AG04450 (cell line): ENCODE results near the gene SAPCD2. TPM values are rescaled to one million over a fixed set of nuclear protein-coding genes. Genes with fewer than 3 reads are reported as not detected.

ENCODE experiments used
- CTCF ChIA-PET: fragments of 300-600, 350-600 bp; formaldehyde crosslinking; extraction: SDS; loops from one replicate; lab custom pipeline; 2022; ENCODE audit warnings: antibody characterized with exemption, inconsistent platforms; lab: Charles Lee
- POLR2A ChIA-PET: fragments of 350-600 bp; formaldehyde crosslinking; extraction: SDS; loops from one replicate; lab custom pipeline; 2021; ENCODE audit warnings: antibody characterized with exemption, inconsistent platforms; lab: Yijun Ruan, JAX
- DNase-seq: peaks from one replicate; pipeline ENCODE4 v3.0.0-alpha.2; 2011; ENCODE audit warnings: low read depth, low spot score
- H3K27ac ChIP-seq: one replicate; pipeline ENCODE4 v1.5.1; 2012; ENCODE audit warnings: low read depth, low read length, control low read depth
- H3K27me3 ChIP-seq: one replicate; pipeline ENCODE4 v1.6.0; 2012; ENCODE audit warnings: low read length; ENCODE audit not compliant: control insufficient read depth, insufficient read depth
- H3K4me3 ChIP-seq: 2 replicates; pipeline ENCODE4 v1.5.1; 2011; ENCODE audit warnings: mild to moderate bottlenecking, low read depth, low read length, control low read depth
- H3K9me3 ChIP-seq: 2 replicates; pipeline ENCODE4 v1.5.1; 2012; ENCODE audit warnings: low read length; ENCODE audit not compliant: control insufficient read depth, insufficient read depth
- polyA plus RNA-seq: library from polyadenylated mRNA; depleted of rRNA; stranded (reverse); fragments of >200 nt; gene quantifications from 2 replicates; pipeline ENCODE4 v1.2.3, GENCODE V29; 2011
- TF ChIP-seq, protein P1 (sequence below): IDR thresholded peaks from 2 replicates; pipeline ENCODE4 v1.5.1; 2011; ENCODE audit warnings: low read depth, low read length, control low read depth, inconsistent platforms

The SAPCD2 gene
- polyA plus RNA-seq, 1 experiment, result 1.5 TPM

DNA sequence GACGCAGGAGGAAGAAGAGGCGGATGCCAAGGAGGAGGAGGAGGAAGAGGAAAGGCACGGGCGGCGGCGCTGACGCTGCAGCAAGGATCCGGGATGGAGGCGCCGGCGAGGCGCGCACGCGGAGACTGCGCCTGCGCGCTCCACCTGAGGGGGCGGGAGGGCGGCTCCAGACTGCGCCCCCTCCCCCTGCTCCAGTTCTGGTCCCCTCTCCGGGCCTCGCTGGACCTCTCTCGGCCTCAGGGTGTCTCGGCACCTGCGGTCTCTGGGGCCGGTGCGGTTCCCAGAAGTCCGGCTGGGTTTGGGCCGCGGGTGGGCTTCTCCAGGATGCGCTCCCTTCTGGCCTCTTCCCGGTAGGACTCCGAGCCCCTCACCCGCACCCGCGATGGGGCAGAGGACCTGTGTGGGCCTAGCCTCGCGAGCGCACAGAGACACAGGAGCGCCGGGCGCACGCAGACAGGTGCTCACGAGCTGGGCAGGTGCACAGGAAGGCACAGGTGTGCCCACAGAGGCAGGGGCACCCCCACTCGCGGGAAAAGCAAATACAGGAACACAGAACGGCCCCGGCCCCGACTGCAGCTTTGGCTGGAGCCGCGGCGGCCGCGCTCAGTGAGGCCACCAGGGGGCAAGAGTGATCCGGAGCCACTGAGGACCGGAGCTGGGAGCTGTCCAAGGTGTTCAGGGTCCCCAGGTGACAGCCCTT lies 24.1 kb downstream of the SAPCD2 start, which contains the start of gene NPDC1:
Gene NPDC1, minus strand, starts transcription at position 90 of the 700 bp plus-strand sequence. CDS start 188 bp downstream, outside the sequence.
- POLR2A ChIA-PET, result interaction anchor here (0.6 to 1.3 kb wide), 4 partner anchors 40 to 190 kb away, joined by 3 to 6 read pairs (median 3); partner anchors contain the start of genes MAN1B1 and TRAF2
- DNase-seq, result no peak

DNA sequence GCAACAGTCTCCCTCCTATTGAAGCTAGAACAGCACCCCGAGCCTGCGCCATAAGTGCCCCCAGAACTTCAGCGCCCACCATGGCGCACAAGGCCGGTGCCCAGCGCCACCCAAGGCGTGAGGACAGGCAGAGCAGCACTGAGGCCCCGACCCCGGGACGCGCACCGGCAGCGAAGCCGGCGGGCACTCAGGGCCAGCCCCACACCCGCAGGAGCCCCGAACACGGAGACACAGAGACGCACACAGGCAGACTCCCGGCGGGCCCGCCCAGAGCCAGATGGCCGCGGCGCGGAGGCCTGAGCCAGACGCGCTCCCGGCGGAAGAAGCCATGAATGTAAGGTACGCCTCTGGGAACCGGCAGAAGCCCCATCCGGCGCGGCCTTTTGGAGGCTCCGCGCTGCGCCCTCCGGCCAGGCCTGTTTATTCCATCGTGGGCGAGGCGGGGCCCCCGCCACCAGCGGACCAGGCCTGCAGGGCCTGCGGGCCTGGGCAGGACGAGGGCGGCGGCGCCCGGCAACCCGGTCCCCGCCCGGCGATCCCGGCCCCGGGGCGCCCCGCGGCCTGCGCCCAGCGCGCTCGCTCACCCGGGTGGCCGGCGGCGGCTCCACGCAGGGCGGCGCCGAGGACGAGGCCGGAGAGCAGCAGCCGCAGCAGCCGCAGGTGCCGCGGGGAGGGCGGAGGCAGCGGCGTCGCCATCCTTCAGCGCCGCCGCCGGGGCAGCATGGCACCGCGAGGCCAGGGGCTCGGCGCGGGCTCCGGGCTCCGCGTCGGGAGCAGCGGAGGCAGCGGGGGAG lies 24.9 kb downstream of the SAPCD2 start:
- Histone ChIP-seq H3K27ac (no peak overlapping the region), H3K27me3 (peaks cover 23% of the 10 kb centered on the region), H3K9me3 (no peaks in the 10 kb centered on the region; the same call in 1 of the 2 replicates), H3K4me3 (peak overlapping the region; percentile 68)
- POLR2A ChIA-PET, result interaction anchor here (0.8 kb wide), 1 partner anchor 195 kb away, joined by 3 read pairs; the partner anchor contains the start of gene TUBB4B
- CTCF ChIA-PET, result interaction anchor here (0.6 to 2.3 kb wide), 4 partner anchors 10 to 71 kb away, joined by 4 to 20 read pairs (median 11); no protein-coding TSS in a partner anchor
- TF ChIP-seq, protein P1, sequence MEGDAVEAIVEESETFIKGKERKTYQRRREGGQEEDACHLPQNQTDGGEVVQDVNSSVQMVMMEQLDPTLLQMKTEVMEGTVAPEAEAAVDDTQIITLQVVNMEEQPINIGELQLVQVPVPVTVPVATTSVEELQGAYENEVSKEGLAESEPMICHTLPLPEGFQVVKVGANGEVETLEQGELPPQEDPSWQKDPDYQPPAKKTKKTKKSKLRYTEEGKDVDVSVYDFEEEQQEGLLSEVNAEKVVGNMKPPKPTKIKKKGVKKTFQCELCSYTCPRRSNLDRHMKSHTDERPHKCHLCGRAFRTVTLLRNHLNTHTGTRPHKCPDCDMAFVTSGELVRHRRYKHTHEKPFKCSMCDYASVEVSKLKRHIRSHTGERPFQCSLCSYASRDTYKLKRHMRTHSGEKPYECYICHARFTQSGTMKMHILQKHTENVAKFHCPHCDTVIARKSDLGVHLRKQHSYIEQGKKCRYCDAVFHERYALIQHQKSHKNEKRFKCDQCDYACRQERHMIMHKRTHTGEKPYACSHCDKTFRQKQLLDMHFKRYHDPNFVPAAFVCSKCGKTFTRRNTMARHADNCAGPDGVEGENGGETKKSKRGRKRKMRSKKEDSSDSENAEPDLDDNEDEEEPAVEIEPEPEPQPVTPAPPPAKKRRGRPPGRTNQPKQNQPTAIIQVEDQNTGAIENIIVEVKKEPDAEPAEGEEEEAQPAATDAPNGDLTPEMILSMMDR, result no peak
- DNase-seq, result no peak

More for the DNA sequence above, 24.1 kb downstream of the SAPCD2 start, which contains the start of gene NPDC1:
- CTCF ChIA-PET, result interaction anchor here (0.5 to 4.3 kb wide), 19 partner anchors 10 to 539 kb away, joined by 3 to 104 read pairs (median 4); partner anchors contain the start of genes FUT7, MAN1B1, RNF224 and SAPCD2
- Histone ChIP-seq H3K27me3 (peaks cover 29% of the 10 kb centered on the region), H3K27ac (no peak within 1 kb of the TSS), H3K9me3 (no peaks in the 10 kb centered on the region; the same call in 1 of the 2 replicates), H3K4me3 (peak within 1 kb of the TSS; percentile 68)
- TF ChIP-seq, protein P1, result peak; percentile 87

DNA sequence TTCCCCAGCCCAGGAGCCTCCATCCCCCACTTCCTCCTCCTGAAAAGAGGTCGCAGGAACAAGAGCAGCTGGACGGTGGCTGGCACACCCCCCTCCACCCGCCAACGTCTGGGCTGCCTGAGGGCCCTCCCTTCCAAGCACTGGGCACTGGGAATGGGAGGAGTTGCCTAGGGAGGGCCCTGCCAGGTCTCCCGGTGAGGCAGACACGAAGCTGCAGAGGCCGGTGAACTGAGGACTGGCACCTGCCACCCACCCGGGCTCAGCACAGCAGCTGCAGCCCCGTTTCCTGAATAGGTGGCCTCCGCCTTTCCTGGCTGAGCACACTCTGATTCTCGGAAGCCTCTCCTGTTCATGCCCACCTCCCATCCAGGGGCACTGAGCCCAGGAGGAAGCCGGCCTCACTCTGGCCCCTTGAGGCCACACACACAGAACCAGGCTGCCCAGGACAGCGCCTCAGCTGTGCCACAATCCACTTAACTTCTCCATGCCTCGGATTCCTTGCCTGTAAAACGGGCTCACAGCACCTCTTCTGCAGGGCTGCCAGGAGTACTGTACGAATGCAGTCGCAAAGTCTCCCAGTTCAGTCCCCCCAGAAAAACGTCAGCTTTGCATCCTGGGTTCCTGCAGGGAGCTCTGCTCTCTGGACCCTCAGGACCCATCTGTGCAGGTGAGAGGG lies 25.7 kb downstream of the SAPCD2 start:
- H3K27ac ChIP-seq, result no peak overlapping the region
- no peak for DNase-seq
- CTCF ChIA-PET, result interaction anchor here (1.9 to 2.3 kb wide), 2 partner anchors 10 to 15 kb away, joined by 9 to 13 read pairs; no protein-coding TSS in a partner anchor
- POLR2A ChIA-PET, result interaction anchor here (0.8 kb wide), 1 partner anchor 196 kb away, joined by 3 read pairs; the partner anchor contains the start of gene TUBB4B
- peaks cover 15% of the 10 kb centered on the region for H3K27me3 ChIP-seq
- H3K4me3 ChIP-seq, result peak overlapping the region; percentile 68
- H3K9me3 ChIP-seq, result no peaks in the 10 kb centered on the region; the same call in 1 of the 2 replicates
- TF ChIP-seq, protein P1, result no peak

- no peak for DNase-seq
- CTCF ChIA-PET, result interaction anchor here (1.9 to 2.3 kb wide), 2 partner anchors 9 to 14 kb away, joined by 9 to 13 read pairs; no protein-coding TSS in a partner anchor
- H3K4me3 ChIP-seq, result no peak overlapping the region
These were observed 26.3 kb downstream of the SAPCD2 start for GRCh38 chr9:137044037-137044436.

More at GRCh38 chr9:137044037-137044436, 26.3 kb downstream of the SAPCD2 start:
- POLR2A ChIA-PET, result no interaction called here
- H3K27me3 ChIP-seq, result peaks cover 9% of the 10 kb centered on the region
- TF ChIP-seq, protein P1, result no peak
- no peak overlapping the region for H3K27ac ChIP-seq
- H3K9me3 ChIP-seq, result no peaks in the 10 kb centered on the region; the same call in 1 of the 2 replicates
